HFFc6 (cell line): Measurements from ENCODE around the gene MYCL. TPM values are rescaled to one million over a fixed set of nuclear protein-coding genes. Genes with fewer than 3 reads are reported as not detected.

Experiments
- DNase-seq: peaks from one replicate; pipeline ENCODE4 v3.0.0-alpha.2; 2018
- H3K27ac Mint-ChIP-seq: 2 replicates; pipeline ENCODE4 v1.8.0; 2020; ENCODE audit warnings: mild to moderate bottlenecking, mixed read lengths
- H3K27me3 Mint-ChIP-seq: 2 replicates; pipeline ENCODE4 v1.8.0; 2021; ENCODE audit warnings: mild to moderate bottlenecking, moderate library complexity, mixed read lengths; ENCODE audit not compliant: insufficient read depth
- H3K36me3 Mint-ChIP-seq: 2 replicates; pipeline ENCODE4 v1.8.0; 2021; ENCODE audit warnings: low read depth, mixed read lengths
- H3K4me1 Mint-ChIP-seq: 2 replicates; pipeline ENCODE4 v1.8.0; 2020; ENCODE audit warnings: low read depth, mixed read lengths
- H3K4me3 Mint-ChIP-seq: 2 replicates; pipeline ENCODE4 v1.8.0; 2020; ENCODE audit warnings: mild to moderate bottlenecking, moderate library complexity, mixed read lengths
- H3K9me3 Mint-ChIP-seq: 2 replicates; pipeline ENCODE4 v1.8.0; 2020; ENCODE audit warnings: mild to moderate bottlenecking, mixed read lengths
- CTCF ChIP-seq: fragments of 200-600 bp; sonication (generic); IDR thresholded peaks from 2 replicates; pipeline ENCODE4 v1.5.0; 2021; ENCODE audit warnings: antibody characterized with exemption, mild to moderate bottlenecking
- total RNA-seq, 6 experiments: library from RNA; stranded (reverse); fragmentation: NEBNext Ultra II Directional; extraction: Animal tissue kit (Norgen Biotek cat#: 25700); gene quantifications; 2 replicates in 1 of 6; 3 replicates in 5 of 6; pipeline ENCODE4 v1.2.3, GENCODE V29; 2021

Gene MYCL
- total RNA-seq, 6 experiments from 2014 or later = 0.17 to 0.52 (median 0.21) TPM

DNA sequence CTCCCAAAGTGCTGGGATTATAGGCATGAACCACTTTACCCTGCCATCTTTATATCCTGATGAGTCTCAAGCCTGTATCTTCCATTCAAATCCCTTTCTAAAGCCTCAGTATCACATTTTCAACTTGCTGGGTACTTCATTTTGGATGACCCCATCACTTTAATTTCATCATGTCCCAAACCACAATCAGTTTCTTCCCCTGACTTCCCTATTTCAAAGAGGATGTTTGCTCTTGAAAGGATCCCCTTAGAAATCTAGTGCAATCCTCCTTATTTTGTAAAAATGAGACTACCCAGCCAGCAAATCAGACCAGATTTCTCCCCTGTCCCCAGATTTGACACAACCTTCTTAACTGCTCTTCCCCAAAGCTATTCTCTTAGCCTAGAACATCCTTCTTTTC is 11.4 kb downstream of the MYCL start:
- H3K4me1 Mint-ChIP-seq = peaks cover 31% of the 10 kb centered on the region
- H3K4me3 Mint-ChIP-seq = no peak overlapping the region
- no peaks in the 10 kb centered on the region; the same call in 1 of the 2 replicates for H3K27me3 Mint-ChIP-seq
- no peaks in the 10 kb centered on the region for H3K36me3 Mint-ChIP-seq
- H3K9me3 Mint-ChIP-seq = no peaks in the 10 kb centered on the region
- DNase-seq = no peak
- no peak overlapping the region for H3K27ac Mint-ChIP-seq
- TF ChIP-seq CTCF = no peak

- H3K4me1 Mint-ChIP-seq = peaks cover 12% of the 10 kb centered on the region
- no peak overlapping the region for H3K27ac Mint-ChIP-seq
- H3K4me3 Mint-ChIP-seq = no peak overlapping the region
- peaks cover 11% of the 10 kb centered on the region for H3K36me3 Mint-ChIP-seq
- no peaks in the 10 kb centered on the region for H3K9me3 Mint-ChIP-seq
- DNase-seq = peak; percentile 47
- peaks cover 2% of the 10 kb centered on the region; the same call in 1 of the 2 replicates for H3K27me3 Mint-ChIP-seq
- no peak for TF ChIP-seq CTCF
These were observed 14.9 kb downstream of the MYCL start for GRCh38 chr1:39886757-39887231.

GRCh38 chr1:39885516-39885915 is 16.2 kb downstream of the MYCL start:
- Mint-ChIP-seq H3K9me3 (no peaks in the 10 kb centered on the region), H3K4me1 (peaks cover 19% of the 10 kb centered on the region), H3K36me3 (peaks cover 17% of the 10 kb centered on the region), H3K4me3 (no peak overlapping the region), H3K27me3 (peaks cover 2% of the 10 kb centered on the region; the same call in 1 of the 2 replicates), H3K27ac (no peak overlapping the region)
- no peak for DNase-seq
- no peak for TF ChIP-seq CTCF

GRCh38 chr1:39882152-39882551 is 19.6 kb downstream of the MYCL start:
- peaks cover 36% of the 10 kb centered on the region for H3K4me1 Mint-ChIP-seq

DNA sequence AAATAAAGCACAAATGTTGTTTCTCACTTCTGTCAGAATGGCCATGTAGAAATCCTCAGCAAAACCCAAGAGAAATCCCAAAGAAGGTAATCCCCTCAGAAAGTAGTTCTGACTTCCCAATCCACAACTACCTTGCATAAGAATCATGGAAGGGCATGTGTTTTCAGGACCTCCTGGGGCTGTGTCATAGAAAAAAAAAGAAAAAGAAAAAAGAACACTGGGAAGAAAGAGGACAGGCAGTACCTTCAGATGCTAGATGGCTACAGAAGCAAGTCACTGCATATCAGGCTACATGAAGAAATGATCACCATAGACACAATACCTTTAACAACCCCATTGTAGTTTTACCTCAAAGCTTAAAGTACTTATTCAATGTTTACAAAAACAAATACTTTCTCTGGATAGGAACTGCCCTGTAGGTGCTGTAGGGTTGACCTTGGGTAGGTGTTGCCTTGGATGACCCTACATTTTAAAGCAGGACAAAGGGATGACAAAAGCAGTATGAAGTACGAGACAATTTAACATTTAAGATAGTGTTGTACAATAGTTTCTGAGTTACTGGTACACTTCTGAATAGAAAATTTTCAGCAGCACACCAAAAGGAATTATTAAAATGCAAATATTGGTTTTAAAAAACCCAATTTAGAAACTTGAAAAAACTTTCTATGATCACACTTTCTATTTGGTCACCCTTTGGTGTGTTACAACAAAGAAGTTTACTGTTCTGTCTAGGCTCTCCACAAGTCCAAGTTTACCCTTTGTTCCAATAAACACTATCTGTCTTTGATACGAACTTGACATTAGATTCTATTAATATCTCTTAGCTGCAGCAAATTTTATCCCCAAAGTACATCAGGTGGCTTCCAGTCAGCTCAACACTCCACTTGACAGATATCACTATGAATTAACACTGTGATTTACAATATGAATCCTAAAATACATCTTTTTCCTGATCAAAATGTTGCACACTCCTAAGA is 23.4 kb downstream of the MYCL start:
- TF ChIP-seq CTCF = no peak
- Mint-ChIP-seq H3K4me1 (peaks cover 39% of the 10 kb centered on the region), H3K27ac (no peak overlapping the region), H3K27me3 (no peaks in the 10 kb centered on the region), H3K9me3 (no peaks in the 10 kb centered on the region), H3K36me3 (peaks cover 21% of the 10 kb centered on the region), H3K4me3 (no peak overlapping the region)
- no peak for DNase-seq

More at GRCh38 chr1:39882152-39882551, 19.6 kb downstream of the MYCL start:
- no peak for DNase-seq
- H3K27ac Mint-ChIP-seq = no peak overlapping the region
- peaks cover 2% of the 10 kb centered on the region; the same call in 1 of the 2 replicates for H3K27me3 Mint-ChIP-seq
- H3K36me3 Mint-ChIP-seq = peaks cover 17% of the 10 kb centered on the region
- TF ChIP-seq CTCF = no peak
- no peaks in the 10 kb centered on the region for H3K9me3 Mint-ChIP-seq
- peak overlapping the region; percentile 90 for H3K4me3 Mint-ChIP-seq
